Left renal cortex interstitium (tissue), 4 donors: ENCODE results near the gene TANK. TPM values are rescaled to one million over a fixed set of nuclear protein-coding genes. Genes with fewer than 3 reads are reported as not detected.
"Not testable (repeated sequence)": the region's sequence is repeated elsewhere in the genome, so short reads cannot be mapped to it uniquely, and the experiment has no call there.

Experiments
- DNase-seq, 4 donors: peaks; one replicate each; pipeline ENCODE4 v3.0.0-alpha.2; 2013; ENCODE audit warnings: low read depth in 4 of 4, low spot score in 2 of 4, missing footprints in 1 of 4
- polyA plus RNA-seq, 4 donors: library from polyadenylated mRNA; unstranded; fragments of 120-200 nt; gene quantifications; one replicate each; pipeline ENCODE4 v1.2.1, GENCODE V29; 2013; ENCODE audit not compliant: insufficient read length in 4 of 4

TANK gene
- polyA plus RNA-seq, 4 donors, result 47.9 to 67.4 (median 55.9) TPM

DNA sequence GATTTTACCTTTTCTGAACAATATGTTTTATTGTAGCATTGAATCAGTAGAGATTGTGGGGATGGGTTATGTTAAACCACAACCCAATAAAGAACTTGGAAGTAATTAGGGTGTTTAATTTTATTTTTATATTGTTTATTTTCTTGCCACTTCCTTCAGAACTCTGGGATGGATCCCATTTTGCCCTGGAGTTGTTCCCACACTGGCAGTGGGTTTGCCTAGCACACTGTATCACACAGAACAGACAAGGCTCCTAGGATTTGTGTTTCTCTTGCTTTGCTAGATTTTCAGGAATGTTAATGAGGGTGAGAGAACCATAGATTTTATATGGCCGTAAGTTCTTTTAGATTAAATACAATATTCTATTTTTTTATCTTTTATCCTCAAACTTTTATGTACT is 59.0 kb downstream of the TANK start:
- no peak for DNase-seq

DNA sequence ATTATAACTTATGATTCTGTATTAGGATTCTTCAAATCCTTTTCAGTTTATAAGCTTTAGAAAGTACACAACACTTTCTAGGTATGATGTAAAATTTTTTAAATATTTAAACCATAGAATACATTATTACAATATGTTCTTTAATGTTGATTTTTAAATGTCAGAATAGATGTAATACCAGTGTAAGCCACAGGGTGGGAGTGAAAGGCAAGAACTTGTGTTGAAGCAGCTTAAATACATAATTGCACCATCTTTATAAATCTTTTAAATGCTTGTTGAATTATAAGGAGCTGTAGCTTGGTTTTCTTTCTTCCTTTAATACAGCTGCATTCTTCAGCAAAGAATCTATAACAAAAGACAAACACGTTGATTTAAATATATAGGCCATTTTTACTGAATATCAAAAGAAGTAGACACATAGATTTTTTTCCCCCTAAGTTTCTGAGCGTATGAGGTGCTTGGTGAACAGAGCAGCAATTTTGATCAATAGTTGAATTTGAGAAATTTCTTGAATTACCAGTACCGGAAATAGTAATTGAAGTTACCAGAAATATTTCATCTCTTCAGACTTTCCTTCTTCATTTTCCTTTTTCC is 63.0 kb downstream of the TANK start:
- no peak for DNase-seq

DNA sequence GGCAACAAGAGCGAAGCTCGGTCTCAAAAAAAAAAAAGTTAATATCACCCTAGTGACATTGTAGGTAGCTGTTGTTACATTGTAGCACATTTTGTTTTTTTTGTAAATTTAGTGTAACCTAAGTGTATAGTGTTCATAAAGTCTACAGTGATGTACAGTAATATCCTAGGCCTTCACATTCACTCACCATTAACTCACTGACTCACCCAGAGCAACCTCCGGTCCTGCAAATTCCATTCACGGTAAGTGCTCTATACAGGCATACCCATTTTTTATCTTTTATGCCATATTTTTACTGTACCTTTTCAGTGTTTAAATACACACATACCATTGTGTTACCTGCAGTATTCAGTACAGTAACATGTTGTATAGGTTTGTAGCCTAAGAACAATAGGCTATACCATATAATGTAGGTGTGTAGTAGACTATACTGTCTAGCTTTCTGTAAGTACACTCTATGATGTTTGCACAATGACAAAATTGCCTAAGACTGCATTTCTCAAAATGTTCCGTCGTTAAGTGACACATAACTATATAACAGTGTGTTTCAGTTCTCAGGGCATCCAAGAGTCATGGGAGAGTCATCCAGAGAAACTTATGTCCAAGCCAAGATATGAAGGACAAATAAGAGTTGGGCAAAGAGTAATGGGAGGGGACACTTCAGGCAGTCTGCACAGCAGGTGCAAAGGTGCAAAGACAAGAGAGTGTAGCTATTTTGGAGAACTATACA is 68.4 kb downstream of the TANK start:
- no peak for DNase-seq

DNA sequence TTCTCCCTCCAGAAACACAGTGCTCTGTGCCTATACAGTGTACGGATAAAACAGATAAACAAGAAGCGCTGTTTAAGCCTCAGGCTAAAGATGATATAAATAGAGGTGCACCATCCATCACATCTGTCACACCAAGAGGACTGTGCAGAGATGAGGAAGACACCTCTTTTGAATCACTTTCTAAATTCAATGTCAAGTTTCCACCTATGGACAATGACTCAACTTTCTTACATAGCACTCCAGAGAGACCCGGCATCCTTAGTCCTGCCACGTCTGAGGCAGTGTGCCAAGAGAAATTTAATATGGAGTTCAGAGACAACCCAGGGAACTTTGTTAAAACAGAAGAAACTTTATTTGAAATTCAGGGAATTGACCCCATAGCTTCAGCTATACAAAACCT is 70.7 kb downstream of the TANK start:
- no peak for DNase-seq

DNA sequence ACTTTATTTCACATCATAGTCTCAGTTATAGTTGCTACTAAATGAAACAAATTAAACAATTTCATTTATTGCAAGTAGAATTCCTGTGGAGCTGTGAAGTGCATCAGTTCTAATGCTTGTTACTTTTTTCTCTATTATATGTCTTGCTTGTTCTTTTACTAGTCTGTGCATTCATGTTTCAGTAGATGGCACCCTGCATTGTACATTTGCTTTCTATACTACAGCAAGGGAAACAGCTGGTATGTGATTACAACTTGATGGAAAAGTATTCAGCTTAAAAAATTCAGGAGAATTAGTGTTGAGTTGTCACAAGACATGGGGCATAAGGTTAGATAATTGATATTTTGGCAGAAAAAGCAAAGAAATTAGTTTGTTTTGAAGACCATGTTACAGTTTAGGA is 72.3 kb downstream of the TANK start:
- DNase-seq, result no peak

DNA sequence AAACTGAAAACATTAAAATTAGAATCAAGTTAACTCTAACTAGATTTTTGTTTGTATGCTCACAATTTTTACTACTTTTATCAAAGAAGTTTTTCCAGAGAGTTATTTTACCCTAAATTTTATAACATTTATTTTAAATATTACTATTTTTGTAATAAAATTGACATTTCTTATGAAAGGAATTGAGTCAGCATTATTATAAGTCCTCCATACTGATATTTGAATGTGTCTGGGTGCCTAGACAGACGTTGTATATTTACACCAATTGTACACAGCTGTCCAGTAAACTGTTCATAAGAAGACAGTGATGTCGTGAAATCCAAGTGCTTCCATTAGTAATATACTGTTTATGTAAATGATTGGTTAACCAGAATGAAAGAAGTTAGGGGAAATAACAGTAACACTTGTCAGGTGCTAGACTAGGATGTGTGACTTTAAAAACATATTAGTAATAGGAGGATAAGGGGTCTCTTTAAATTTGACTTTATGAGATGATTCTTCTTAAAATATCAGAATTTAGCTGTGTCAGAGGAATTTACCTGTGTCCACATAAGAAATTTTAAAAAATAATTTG is 73.7 kb downstream of the TANK start:
- DNase-seq, result no peak

DNA sequence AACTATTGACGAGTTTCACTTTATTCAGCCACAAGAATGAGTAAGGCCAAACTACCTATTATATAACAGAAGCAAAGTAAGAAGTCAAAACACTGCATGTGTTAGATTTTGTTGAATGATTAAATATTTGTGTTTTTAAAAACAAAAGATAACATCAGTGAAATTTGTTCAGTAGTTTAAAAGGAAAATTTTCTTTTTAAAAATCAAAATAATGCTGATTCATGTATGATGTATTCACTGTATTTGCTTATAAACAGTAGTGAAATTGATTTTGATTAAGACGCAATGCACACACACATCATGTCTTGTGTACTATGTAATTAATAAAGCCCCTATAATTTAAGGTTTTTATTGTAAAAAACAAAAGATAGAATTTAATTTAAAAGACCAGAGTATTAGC is 74.4 kb downstream of the TANK start:
- no peak for DNase-seq

DNA sequence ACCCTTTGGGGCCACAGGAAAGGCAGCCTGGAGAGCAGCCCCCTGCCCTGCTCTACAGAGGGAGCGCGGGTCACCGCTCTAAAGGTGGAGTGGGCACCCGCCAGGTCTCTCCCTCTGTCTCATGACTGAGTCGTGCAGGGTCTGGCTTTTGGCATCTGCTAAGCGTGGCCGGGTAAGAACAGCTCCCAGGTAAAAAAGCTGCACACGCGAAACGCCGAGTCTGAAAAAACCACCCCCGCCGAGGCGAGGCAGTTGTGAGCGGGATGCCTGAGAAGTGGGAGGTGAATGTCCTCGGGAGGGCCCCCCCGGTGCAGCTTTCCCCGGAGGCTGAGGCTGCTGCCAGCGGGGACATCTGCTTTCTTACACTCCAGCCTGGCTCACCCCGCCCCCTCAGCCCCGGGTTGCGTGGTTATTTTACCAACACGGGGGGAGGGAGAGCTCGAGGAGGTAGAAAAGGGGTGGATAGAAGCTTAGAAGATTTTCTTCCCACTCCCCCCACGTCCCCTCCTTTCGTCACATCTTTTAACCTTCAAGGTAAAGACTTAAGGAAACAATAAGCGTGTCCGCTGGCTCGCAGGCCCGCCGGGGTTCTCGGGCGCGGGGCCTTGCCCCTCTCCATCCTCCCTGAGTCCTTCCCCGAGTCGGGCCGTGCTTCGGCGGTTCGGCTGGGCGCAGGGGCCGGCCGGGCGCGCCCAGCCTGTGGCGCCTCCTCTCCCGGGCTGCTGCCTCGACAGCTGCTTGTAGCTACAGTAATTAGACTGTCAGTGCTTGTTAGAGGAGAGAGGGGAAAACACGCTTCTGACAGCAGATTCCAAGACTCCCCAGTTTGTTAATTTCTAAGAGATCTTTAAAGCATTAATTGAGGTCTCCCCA is 77.4 kb downstream of the TANK start:
- no peak for DNase-seq

DNA sequence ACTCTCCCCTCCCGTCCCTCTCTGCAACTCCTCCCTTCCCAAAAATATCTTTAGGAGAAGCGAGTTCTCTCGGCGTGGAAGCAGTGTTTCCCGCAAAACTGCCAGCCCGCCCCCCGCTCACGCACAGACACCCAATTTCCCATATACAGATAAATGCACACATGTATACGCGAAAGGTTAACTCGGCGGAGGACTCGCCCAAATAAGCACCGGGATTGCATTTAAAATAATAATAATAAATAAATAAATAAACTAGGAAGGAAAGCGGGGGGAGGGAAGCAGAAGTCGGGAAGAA is 78.0 kb downstream of the TANK start:
- DNase-seq, result no peak

DNA sequence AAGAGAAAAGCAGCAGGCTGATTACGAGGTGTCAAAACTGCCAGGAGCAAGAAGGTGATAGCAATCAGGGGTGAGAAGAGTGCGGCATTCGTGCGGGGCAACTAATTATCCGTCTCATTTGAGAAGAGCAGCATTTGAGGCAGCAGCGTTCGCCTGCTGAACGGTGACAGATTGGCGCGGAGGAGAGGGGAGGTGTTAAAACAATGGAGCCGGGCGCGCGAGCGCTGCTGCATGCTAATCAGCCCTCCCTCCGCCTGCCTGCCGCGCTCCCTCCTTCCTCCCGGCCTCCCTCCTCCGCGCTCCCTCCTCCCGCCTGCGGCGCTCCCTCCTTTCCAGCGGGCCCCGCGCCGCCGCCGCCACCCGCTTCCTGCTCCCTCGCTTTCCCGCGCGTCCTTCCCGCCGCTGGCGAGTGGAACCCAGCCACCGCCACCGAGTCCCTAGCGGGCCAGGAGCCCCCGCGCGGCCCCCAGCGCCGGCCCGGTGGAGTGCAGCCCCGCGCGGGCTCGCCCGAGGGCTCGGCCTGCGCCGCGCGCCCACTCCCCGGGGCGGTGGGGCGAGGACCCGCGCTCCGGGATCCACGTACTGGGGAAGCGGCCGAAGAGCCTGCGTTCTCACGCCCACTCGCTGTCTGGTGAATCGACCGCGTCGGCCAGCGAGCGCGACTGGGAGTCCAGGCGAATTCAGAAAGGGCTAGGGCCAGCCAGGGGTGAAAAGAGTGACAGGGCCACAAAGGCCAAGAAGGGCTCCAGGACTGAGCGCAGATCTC is 78.5 kb downstream of the TANK start:
- DNase-seq, result no peak

DNA sequence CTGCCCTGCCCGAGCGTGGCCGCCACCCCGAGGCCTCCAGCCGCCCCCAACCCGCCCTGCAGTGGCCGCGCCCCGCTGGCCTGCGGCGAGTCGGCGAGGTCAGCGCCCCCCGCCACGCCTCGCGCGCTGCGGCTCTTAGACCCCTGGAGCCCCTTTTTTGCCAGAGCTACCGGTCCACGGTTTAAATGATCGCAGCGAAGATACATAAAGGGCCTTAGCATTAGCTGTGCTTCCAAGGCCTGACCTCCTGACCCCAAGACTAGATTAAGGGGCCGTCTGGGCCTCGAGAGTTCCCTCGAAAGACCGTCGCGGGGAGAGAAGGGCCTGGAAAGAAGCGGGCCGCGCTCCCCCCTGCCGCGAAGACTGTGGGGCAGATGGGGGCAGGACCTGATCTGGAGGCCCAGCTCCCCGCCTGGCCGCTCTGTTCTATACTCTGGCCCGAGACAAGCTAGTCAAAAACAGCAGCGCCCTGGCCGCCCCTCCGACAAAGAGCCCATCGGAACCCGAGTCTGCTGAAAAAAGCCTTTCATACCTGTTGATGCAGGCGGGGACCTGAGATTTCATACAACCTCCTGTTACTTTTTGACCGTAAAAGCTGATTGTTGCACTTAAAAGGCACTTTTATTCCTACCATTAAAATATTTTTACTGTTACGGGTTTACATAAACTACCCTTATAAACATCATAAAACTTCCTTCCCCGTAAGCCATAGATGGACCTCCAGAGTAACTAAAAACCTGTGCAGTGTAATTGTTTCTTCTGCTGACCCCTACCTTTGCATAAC is 79.3 kb downstream of the TANK start:
- no peak for DNase-seq

DNA sequence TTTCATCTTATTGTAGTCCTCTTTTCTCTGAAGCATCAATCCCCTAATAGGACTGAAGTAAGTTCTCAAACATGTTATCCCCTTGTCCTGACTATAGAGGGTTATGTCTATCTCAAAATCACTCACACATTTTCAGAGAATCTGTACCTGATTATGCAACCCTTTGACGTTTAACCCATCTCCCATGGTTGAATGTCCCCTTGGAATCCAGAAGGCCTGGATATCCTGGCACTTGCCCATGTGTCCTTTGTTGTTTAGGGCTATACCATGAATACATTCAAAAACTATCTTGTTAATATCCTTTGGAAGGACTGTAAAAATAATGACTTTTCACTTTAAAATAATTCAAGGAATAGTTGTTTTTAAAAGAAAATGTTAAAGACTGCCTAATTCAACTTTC is 81.7 kb downstream of the TANK start:
- no peak for DNase-seq

DNA sequence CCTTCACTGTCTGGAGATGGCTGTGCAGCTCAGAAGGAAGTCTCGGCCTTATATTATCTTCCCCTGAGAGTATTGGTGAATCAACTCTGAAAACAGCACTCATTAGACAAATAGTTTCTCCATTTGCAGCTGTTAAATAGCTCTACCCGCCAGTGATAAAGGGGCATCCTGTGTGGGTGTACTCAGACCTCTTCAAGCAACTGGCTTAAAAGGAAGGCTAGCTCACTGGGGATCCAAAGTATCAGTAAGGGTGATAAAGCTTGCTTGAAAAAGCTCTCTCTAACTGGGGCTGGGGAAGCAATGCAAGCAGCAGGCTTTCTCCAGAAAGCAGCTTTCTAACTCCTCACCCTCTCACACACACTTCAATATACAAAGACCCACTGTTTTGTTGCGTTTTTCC is 83.1 kb downstream of the TANK start:
- DNase-seq, result no peak

DNA sequence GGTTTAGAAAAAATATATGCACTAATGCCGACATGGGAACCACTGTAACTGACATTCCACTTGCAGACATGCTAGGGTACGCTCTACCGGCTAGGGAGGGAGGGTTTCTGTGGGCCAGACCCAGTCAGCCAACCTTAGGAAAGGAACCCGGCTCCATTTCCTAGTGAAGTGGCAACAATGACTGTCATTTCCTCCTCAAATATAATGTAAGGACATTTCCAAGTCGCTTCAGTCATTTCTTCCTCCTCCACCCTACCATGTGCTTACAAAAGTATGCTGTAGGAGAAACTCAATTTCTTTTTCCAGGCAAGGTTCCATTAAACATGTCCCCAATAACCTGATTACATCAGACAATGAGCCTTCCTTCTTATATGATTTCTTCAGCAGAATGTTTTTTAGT is 83.7 kb downstream of the TANK start:
- no peak for DNase-seq

DNA sequence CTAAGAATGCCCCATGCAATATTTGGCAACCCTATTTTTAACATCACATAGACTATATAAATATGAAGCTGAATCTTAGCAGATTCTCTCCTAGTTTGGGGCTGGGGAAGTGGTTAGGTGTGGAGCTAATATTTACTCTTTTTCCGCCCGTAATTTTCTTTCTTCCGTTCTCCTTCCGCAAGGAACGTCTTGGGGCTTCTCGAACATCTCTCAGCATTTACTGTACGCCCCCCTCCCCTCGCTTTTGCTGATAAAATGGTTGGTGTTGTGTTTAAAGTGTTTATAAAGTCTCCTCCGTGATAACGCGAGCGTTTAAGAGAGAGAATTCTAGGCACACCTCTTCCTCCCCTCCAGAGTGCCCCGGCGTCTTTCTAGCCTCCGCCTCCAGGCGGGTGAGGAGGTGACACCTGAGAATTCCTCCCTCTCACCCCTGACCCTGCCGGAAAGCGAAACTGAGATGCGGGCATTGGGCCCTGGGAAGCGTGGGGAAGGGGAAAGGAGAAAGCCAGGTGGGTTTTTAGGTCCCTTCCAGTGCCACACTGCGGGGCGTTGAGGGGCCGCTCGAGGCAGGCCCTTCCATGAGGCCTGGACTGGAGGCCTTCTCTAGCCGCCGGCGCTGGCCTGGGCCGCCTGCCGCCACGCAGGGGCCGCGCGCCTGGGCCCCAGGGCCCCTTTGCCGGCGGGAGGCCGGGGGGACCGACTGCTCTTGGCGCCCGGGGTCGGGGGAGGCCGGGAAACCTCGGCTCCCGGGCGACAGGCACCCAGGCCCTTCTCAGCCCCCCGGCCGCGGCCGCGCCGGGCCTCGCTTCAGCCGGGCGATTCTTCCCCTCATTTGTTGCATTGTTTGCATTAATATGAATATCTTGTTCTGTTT is 84.4 kb downstream of the TANK start:
- DNase-seq, result not testable (repeated sequence)

DNA sequence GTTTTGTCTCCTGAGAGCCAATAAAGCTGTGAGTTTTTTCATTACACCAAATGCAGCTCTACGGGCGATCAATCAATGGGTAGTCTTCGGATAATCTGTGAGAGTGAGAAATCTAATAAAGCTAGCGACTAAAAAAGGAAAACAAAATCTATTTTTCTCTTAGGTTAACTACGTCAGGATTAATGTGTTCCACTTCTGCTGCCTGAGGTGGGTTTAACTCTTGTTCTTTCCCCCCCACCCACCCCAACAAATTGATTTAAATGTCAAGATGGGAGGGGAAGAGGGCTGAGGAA is 85.0 kb downstream of the TANK start:
- DNase-seq, result no peak

DNA sequence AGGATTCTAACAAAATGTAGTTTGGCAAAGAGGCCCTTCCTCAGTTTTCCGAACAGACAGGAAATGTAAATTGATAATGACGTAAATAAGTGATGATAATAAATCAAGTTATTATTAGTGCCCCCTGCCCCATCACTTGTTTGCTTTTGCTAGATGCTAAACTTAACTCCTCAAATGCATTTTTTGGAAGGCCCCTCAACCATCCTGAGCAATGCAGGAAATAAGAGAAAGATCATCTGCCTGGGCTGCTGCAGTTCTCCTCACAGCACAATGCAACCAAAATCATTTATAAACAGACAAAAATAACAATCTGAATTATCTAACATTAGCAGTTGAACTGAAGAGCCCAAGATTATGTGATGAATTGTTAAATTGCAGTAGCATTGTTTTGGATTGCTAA is 85.4 kb downstream of the TANK start:
- no peak for DNase-seq

DNA sequence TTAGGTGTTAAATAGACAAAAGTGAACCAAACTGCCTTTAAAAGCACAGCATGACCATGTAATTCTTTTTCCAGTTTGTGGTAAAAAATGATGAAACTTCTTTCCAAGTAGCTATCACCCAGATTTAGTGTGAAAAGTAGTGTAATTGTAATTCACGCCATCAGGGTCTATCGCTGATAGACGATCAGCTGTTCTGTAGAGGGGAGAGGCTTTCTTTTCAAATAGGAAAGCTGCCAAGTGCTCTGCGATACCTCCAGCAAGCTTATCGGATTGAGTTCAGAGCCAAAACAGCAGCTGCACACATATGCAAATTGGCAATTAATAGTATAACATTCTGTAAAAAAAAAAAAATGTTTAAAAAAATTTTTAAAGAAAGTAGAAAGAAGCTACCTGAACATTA is 86.1 kb downstream of the TANK start:
- no peak for DNase-seq

DNA sequence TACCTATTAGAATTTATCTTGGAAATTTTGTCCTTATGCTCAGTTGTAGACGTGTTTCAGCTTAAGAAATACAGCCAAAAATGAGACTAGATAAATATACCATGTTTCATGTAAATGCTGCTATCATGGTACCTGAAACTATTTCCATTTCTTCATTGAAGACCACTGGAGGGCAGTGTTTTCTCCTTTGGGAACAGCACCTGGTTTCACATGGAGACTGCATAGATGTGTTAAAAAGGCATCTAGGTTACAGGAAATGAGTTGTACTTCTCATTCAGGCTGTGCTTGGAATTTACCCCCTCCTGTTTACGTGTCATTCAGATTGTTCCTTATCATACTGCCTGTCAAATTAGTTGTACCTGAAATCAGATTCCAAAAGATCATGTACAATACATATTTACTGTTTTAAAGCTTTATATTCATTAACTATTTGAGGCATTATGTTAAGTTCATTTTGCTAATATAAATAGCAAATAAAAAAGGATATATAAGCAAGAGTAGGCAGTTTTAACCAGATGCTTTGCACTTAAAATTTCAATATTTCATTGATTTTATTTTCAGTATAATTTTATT is 90.7 kb downstream of the TANK start:
- DNase-seq, result no peak
